ENCODE results near the gene CCDC167. TPM values are rescaled to one million over a fixed set of nuclear protein-coding genes. Genes with fewer than 3 reads are reported as not detected.

CCDC167 gene
- total RNA-seq, 1 donor from 2014 or later = 28.4 TPM

DNA sequence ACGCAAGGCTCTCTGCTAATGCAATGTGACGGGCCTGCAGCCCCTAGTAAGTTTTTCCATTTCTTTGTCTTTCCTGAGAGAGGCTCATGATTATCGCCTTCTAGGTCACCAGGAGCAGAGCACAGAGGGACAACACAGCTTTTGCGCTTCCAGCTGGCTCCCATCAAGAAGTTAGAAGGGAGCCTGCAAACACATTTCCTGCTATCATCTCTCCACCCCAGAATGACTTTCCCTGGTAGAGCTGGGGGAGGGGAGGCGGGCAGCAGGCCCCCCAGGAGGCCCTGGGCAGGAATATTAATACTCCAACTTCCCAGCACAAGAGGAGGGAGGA, 35.7 kb upstream of the CCDC167 start:
- intact Hi-C loops (cut with DNase I) = no loop called here
- H3K27ac ChIP-seq = no peak overlapping the region
- H3K9me3 ChIP-seq = no peaks in the 10 kb centered on the region
- no peaks in the 10 kb centered on the region for H3K36me3 ChIP-seq
- H3K4me3 ChIP-seq = no peak overlapping the region
- TF ChIP-seq, protein P1, sequence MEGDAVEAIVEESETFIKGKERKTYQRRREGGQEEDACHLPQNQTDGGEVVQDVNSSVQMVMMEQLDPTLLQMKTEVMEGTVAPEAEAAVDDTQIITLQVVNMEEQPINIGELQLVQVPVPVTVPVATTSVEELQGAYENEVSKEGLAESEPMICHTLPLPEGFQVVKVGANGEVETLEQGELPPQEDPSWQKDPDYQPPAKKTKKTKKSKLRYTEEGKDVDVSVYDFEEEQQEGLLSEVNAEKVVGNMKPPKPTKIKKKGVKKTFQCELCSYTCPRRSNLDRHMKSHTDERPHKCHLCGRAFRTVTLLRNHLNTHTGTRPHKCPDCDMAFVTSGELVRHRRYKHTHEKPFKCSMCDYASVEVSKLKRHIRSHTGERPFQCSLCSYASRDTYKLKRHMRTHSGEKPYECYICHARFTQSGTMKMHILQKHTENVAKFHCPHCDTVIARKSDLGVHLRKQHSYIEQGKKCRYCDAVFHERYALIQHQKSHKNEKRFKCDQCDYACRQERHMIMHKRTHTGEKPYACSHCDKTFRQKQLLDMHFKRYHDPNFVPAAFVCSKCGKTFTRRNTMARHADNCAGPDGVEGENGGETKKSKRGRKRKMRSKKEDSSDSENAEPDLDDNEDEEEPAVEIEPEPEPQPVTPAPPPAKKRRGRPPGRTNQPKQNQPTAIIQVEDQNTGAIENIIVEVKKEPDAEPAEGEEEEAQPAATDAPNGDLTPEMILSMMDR (IDR thresholded peaks at IDR 0.05) = no peak
- peaks cover 0 to 10% of the 10 kb centered on the region in 2 donors for H3K4me1 ChIP-seq
- no peak for DNase-seq (ENCODE audit: low spot score in 2 of 2)
- peaks cover 5% of the 10 kb centered on the region for H3K27me3 ChIP-seq

GRCh38 chr6:37534893-37535292, 35.2 kb upstream of the CCDC167 start:
- H3K4me1 ChIP-seq = peaks cover 0 to 10% of the 10 kb centered on the region in 2 donors
- DNase-seq (ENCODE audit: low spot score in 2 of 2) = no peak
- intact Hi-C loops (cut with DNase I) = no loop called here
- no peak overlapping the region for H3K4me3 ChIP-seq
- peaks cover 5% of the 10 kb centered on the region for H3K27me3 ChIP-seq
- no peaks in the 10 kb centered on the region for H3K36me3 ChIP-seq
- TF ChIP-seq, protein P1 (IDR thresholded peaks at IDR 0.05) = no peak
- no peak overlapping the region for H3K27ac ChIP-seq
- no peaks in the 10 kb centered on the region for H3K9me3 ChIP-seq

GRCh38 chr6:37532122-37532521, 32.4 kb upstream of the CCDC167 start:
- intact Hi-C loops (cut with DNase I) = no loop called here
- H3K4me1 ChIP-seq = peaks cover 0 to 10% of the 10 kb centered on the region in 2 donors
- no peaks in the 10 kb centered on the region for H3K36me3 ChIP-seq
- H3K27ac ChIP-seq = no peak overlapping the region
- TF ChIP-seq, protein P1 (IDR thresholded peaks at IDR 0.05) = no peak
- H3K9me3 ChIP-seq = no peaks in the 10 kb centered on the region
- H3K27me3 ChIP-seq = peaks cover 5% of the 10 kb centered on the region
- DNase-seq (ENCODE audit: low spot score in 2 of 2) = no peak
- H3K4me3 ChIP-seq = no peak overlapping the region

DNA sequence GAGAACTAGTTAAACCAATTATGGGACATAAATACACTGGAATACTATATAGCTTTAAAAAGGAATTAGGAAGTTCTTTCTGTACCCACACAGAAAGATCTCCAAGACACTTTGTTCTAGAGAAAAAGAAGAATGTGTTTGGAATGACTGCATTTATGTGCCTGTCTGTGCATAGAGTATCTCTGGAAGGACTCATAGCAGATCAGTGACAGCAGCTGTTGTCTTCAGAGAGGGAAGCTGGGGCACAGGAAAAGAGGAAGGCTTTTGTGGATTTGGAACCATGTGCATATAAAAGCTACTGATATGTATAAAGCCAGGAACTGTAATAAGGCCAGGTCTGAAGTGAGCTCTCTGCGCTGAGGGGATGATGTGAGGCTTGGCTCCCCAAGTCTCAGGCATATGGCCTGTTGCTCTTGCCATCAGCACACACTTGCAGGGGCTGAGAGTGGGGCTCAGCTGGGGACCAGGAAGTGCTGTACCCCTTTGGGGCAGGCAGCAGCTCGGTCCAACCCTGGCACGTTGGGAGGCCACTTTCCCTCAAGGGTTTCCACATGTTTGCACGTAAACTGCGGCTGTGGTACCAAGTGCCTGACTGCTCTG, 31.8 kb upstream of the CCDC167 start:
- H3K36me3 ChIP-seq = no peaks in the 10 kb centered on the region
- no peak overlapping the region for H3K27ac ChIP-seq
- TF ChIP-seq, protein P1 (IDR thresholded peaks at IDR 0.05) = no peak
- H3K4me1 ChIP-seq = peaks cover 0 to 10% of the 10 kb centered on the region in 2 donors
- H3K9me3 ChIP-seq = no peaks in the 10 kb centered on the region
- intact Hi-C loops (cut with DNase I) = no loop called here
- H3K27me3 ChIP-seq = peaks cover 3% of the 10 kb centered on the region
- DNase-seq (ENCODE audit: low spot score in 2 of 2) = no peak
- no peak overlapping the region for H3K4me3 ChIP-seq

DNA sequence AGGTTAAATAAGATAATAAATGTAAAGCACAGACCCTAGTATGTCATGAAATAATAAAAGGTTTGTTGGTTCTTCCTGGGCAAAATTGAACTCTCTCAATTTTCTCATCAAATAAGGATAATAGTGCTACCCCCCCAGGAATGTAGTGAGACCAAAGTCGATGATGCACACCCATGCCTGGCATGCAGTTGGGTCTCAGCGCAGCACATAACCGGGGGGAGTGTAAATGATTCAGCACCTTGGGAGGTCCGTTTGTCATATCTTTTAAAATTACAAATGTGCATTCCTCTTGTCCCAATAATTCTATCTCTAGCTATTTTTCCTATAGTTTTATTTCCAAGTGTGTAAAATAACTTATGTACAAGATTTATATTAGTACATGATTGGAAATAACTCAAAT, 31.3 kb upstream of the CCDC167 start:
- no peaks in the 10 kb centered on the region for H3K9me3 ChIP-seq
- intact Hi-C loops (cut with DNase I) = no loop called here
- no peaks in the 10 kb centered on the region for H3K36me3 ChIP-seq
- no peak for DNase-seq (ENCODE audit: low spot score in 2 of 2)
- no peak overlapping the region for H3K27ac ChIP-seq
- no peak overlapping the region for H3K4me3 ChIP-seq
- H3K27me3 ChIP-seq = no peaks in the 10 kb centered on the region
- TF ChIP-seq, protein P1 (IDR thresholded peaks at IDR 0.05) = no peak
- H3K4me1 ChIP-seq = peaks cover 0 to 5% of the 10 kb centered on the region in 2 donors

- TF ChIP-seq, protein P1 (IDR thresholded peaks at IDR 0.05) = no peak
- no peak overlapping the region for H3K27ac ChIP-seq
- H3K4me1 ChIP-seq = peaks cover 0 to under 1% of the 10 kb centered on the region in 2 donors
- DNase-seq (ENCODE audit: low spot score in 2 of 2) = no peak
- H3K9me3 ChIP-seq = no peaks in the 10 kb centered on the region
- intact Hi-C loops (cut with DNase I) = no loop called here
- no peak overlapping the region for H3K4me3 ChIP-seq
- H3K36me3 ChIP-seq = no peaks in the 10 kb centered on the region
- no peaks in the 10 kb centered on the region for H3K27me3 ChIP-seq
Measured at GRCh38 chr6:37530297-37530696, 30.6 kb upstream of the CCDC167 start.
